KMS-11 (cell line): ENCODE results near the gene MMP25.

Source experiments
- H2AFZ ChIP-seq: fragments of 200-600 bp; sonication (generic); 2 replicates; pipeline ENCODE4 v1.6.1; 2016; ENCODE audit warnings: antibody characterized with exemption, mixed run types, low read depth
- H3K27ac ChIP-seq: fragments of 200-600 bp; sonication (generic); 2 replicates; pipeline ENCODE4 v1.6.1; 2016; ENCODE audit warnings: mild to moderate bottlenecking, mixed run types
- H3K27me3 ChIP-seq: fragments of 200-600 bp; sonication (generic); 2 replicates; pipeline ENCODE4 v1.6.1; 2017; ENCODE audit warnings: mild to moderate bottlenecking, low read depth, mixed run types, moderate library complexity; ENCODE audit not compliant: insufficient read depth
- H3K36me3 ChIP-seq: fragments of 200-600 bp; sonication (generic); 2 replicates; pipeline ENCODE4 v1.6.1; 2017; ENCODE audit warnings: mild to moderate bottlenecking, mixed run types; ENCODE audit not compliant: insufficient read depth
- H3K4me1 ChIP-seq: fragments of 200-600 bp; sonication (generic); 2 replicates; pipeline ENCODE4 v1.6.1; 2016; ENCODE audit warnings: mild to moderate bottlenecking, low read depth, mixed run types; ENCODE audit not compliant: poor library complexity, severe bottlenecking
- H3K4me2 ChIP-seq: fragments of 200-600 bp; sonication (generic); 2 replicates; pipeline ENCODE4 v1.7.0; 2016; ENCODE audit warnings: mild to moderate bottlenecking, mixed run types
- H3K4me3 ChIP-seq: fragments of 200-600 bp; sonication (generic); IDR thresholded peaks from 2 replicates; pipeline ENCODE4 v1.6.1; 2017; ENCODE audit warnings: low read depth, low read length, mixed read lengths; ENCODE audit not compliant: insufficient read depth
- H3K79me2 ChIP-seq: fragments of 200-600 bp; sonication (generic); 2 replicates; pipeline ENCODE4 v1.6.1; 2016; ENCODE audit warnings: low read depth, mixed run types; ENCODE audit not compliant: insufficient read depth
- H3K9ac ChIP-seq: fragments of 200-600 bp; sonication (generic); 2 replicates; pipeline ENCODE4 v1.6.1; 2016; ENCODE audit warnings: mild to moderate bottlenecking, mixed run types
- H4K20me1 ChIP-seq: fragments of 200-600 bp; sonication (generic); 2 replicates; pipeline ENCODE4 v1.6.1; 2016; ENCODE audit warnings: mild to moderate bottlenecking, mixed run types; ENCODE audit not compliant: insufficient read depth
- CTCF ChIP-seq: fragments of 200-600 bp; sonication (generic); conservative IDR thresholded peaks from 2 replicates; pipeline ENCODE4 v1.6.1; 2017; ENCODE audit warnings: low read depth, mild to moderate bottlenecking, antibody characterized with exemption, low read length, moderate library complexity, mixed read lengths

MMP25 gene

GRCh38 chr16:3012246-3012645 is 34.1 kb upstream of the MMP25 start:
- Histone ChIP-seq H3K27me3 (peaks cover 69% of the 10 kb centered on the region), H3K9ac (no peak overlapping the region), H3K4me3 (no peak overlapping the region), H3K4me2 (peak overlapping the region; percentile 62; the same call in 1 of the 2 replicates), H3K36me3 (no peaks in the 10 kb centered on the region), H2AFZ (peak overlapping the region; percentile 53; the same call in 1 of the 2 replicates), H3K79me2 (no peaks in the 10 kb centered on the region), H3K4me1 (peaks cover 31% of the 10 kb centered on the region), H3K27ac (no peak overlapping the region), H4K20me1 (no peaks in the 10 kb centered on the region)
- TF ChIP-seq CTCF: no peak

GRCh38 chr16:3012828-3013420 is 33.4 kb upstream of the MMP25 start, which contains the start of gene CLDN9:
Gene CLDN9, plus strand, starts transcription at chr16:3012923. Its CDS starts 440 bp downstream, at chr16:3013363.
- no peak within 1 kb of the TSS for H3K4me3 ChIP-seq
- no peaks in the 10 kb centered on the region for H4K20me1 ChIP-seq
- H3K4me1 ChIP-seq: peaks cover 24% of the 10 kb centered on the region
- H2AFZ ChIP-seq: peak within 1 kb of the TSS; percentile 53; the same call in 1 of the 2 replicates
- H3K4me2 ChIP-seq: peak within 1 kb of the TSS; percentile 62
- peaks cover 69% of the 10 kb centered on the region for H3K27me3 ChIP-seq
- no peaks in the 10 kb centered on the region for H3K36me3 ChIP-seq
- H3K9ac ChIP-seq: no peak within 1 kb of the TSS
- TF ChIP-seq CTCF: no peak
- H3K79me2 ChIP-seq: no peaks in the 10 kb centered on the region
- H3K27ac ChIP-seq: no peak within 1 kb of the TSS

GRCh38 chr16:3013491-3013951 is 32.8 kb upstream of the MMP25 start:
- no peaks in the 10 kb centered on the region for H4K20me1 ChIP-seq
- H3K4me3 ChIP-seq: no peak overlapping the region
- no peak overlapping the region for H3K27ac ChIP-seq
- no peak overlapping the region for H3K4me2 ChIP-seq
- TF ChIP-seq CTCF: no peak
- peaks cover 65% of the 10 kb centered on the region for H3K27me3 ChIP-seq
- peaks cover 18% of the 10 kb centered on the region for H3K4me1 ChIP-seq
- H3K9ac ChIP-seq: no peak overlapping the region
- H2AFZ ChIP-seq: no peak overlapping the region
- no peaks in the 10 kb centered on the region for H3K36me3 ChIP-seq
- H3K79me2 ChIP-seq: no peaks in the 10 kb centered on the region

GRCh38 chr16:3013998-3014690 is 32.2 kb upstream of the MMP25 start:
- H3K4me2 ChIP-seq: no peak overlapping the region
- no peaks in the 10 kb centered on the region for H4K20me1 ChIP-seq
- no peaks in the 10 kb centered on the region for H3K79me2 ChIP-seq
- TF ChIP-seq CTCF: no peak
- H3K4me3 ChIP-seq: no peak overlapping the region
- no peak overlapping the region for H3K9ac ChIP-seq
- no peak overlapping the region for H2AFZ ChIP-seq
- H3K27me3 ChIP-seq: peaks cover 63% of the 10 kb centered on the region
- no peak overlapping the region for H3K27ac ChIP-seq
- no peaks in the 10 kb centered on the region for H3K36me3 ChIP-seq
- H3K4me1 ChIP-seq: peaks cover 17% of the 10 kb centered on the region
